ENCODE measurements around the gene PTPRM.

DNA sequence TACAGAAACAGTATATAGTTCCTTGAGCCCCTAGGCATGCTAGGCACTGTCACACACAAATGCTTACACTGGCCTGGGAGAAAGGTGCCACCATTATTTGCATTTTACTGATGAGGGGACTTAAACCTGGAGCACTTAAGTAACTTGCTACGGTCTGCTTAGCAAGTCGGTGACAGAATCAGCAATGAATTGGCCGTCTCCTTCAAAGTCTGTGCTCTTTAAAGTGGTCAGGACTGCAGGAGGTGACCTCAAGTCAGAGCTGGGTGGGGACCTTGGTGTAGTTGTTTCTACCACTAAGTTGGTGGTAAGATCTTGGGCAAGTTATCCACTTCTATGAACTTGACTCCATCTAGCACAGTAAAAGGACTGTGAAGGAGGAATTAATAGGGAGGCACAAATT is 34.8 kb downstream of the PTPRM start:
- TF ChIP-seq CTCF (IDR thresholded peaks at IDR 0.05) = no peak
- no peak for TF ChIP-seq REST (IDR thresholded peaks at IDR 0.05; ENCODE audit: insufficient read depth in 1 of 2, low read depth in 2 of 2, low read length in 1 of 2)
- no peak for TF ChIP-seq POLR2AphosphoS5 (IDR thresholded peaks at IDR 0.05; ENCODE audit: low read depth, low read length)
- no peak for TF ChIP-seq SIN3A (IDR thresholded peaks at IDR 0.05; ENCODE audit: borderline replicate concordance, insufficient read depth, low read depth, low read length)

Data from Panc1 (cell line).